ENCODE data around the gene FOXRED1. TPM values are rescaled to one million over a fixed set of nuclear protein-coding genes. Genes with fewer than 3 reads are reported as not detected.
A peak's percentile ranks its signal among the peaks of the same experiment; 100 is the strongest.

The FOXRED1 gene
- total RNA-seq, 1 donor from 2014 or later: 16.3 TPM

GRCh38 chr11:126256216-126256615, 12.7 kb upstream of the FOXRED1 start:
- H3K36me3 ChIP-seq (ENCODE audit: insufficient read depth, low read length): peaks cover 28% of the 10 kb centered on the region
- Mint-ChIP-seq H3K9me3 (ENCODE audit: unreplicated experiment) (no peaks in the 10 kb centered on the region), H3K27me3 (ENCODE audit: low read depth, unreplicated experiment) (no peaks in the 10 kb centered on the region), H3K4me3 (ENCODE audit: unreplicated experiment) (no peak overlapping the region), H3K27ac (ENCODE audit: unreplicated experiment) (no peak overlapping the region), H3K4me1 (ENCODE audit: low read depth, unreplicated experiment) (peaks cover 8% of the 10 kb centered on the region), H3K36me3 (ENCODE audit: low read depth, unreplicated experiment) (peaks cover 17% of the 10 kb centered on the region)
- H3K9ac ChIP-seq (ENCODE audit: low read length): no peak overlapping the region
- no peaks in the 10 kb centered on the region for H3K79me2 ChIP-seq (ENCODE audit: insufficient read depth, low read length)
- H3K27me3 ChIP-seq (ENCODE audit: insufficient read depth, low read length): no peaks in the 10 kb centered on the region
- H3K9me3 ChIP-seq (ENCODE audit: insufficient read depth, low read depth, low read length): no peaks in the 10 kb centered on the region
- no peak overlapping the region for H3K27ac ChIP-seq (ENCODE audit: low read depth, low read length)
- H3K4me3 ChIP-seq (ENCODE audit: insufficient read depth, low read depth, low read length): no peak overlapping the region
- H3K4me2 ChIP-seq (ENCODE audit: low read length): no peak overlapping the region
- DNase-seq (ENCODE audit: low read depth) (no peak), FAIRE-seq (no peak)
- H2AFZ ChIP-seq (ENCODE audit: low read depth, low read length): no peak overlapping the region
- peaks cover 8% of the 10 kb centered on the region for H3K4me1 ChIP-seq (ENCODE audit: insufficient read depth, low read length)
- H4K20me1 ChIP-seq (ENCODE audit: insufficient read depth, low read length): peaks cover 42% of the 10 kb centered on the region
- TF ChIP-seq EZH2 (IDR thresholded peaks at IDR 0.05; ENCODE audit: insufficient read depth, low read length): no peak
- TF ChIP-seq, protein P1, sequence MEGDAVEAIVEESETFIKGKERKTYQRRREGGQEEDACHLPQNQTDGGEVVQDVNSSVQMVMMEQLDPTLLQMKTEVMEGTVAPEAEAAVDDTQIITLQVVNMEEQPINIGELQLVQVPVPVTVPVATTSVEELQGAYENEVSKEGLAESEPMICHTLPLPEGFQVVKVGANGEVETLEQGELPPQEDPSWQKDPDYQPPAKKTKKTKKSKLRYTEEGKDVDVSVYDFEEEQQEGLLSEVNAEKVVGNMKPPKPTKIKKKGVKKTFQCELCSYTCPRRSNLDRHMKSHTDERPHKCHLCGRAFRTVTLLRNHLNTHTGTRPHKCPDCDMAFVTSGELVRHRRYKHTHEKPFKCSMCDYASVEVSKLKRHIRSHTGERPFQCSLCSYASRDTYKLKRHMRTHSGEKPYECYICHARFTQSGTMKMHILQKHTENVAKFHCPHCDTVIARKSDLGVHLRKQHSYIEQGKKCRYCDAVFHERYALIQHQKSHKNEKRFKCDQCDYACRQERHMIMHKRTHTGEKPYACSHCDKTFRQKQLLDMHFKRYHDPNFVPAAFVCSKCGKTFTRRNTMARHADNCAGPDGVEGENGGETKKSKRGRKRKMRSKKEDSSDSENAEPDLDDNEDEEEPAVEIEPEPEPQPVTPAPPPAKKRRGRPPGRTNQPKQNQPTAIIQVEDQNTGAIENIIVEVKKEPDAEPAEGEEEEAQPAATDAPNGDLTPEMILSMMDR (IDR thresholded peaks at IDR 0.05; ENCODE audit: insufficient read depth, low read depth, low read length): no peak

GRCh38 chr11:126257144-126257543, 11.8 kb upstream of the FOXRED1 start:
- Mint-ChIP-seq H3K4me3 (ENCODE audit: unreplicated experiment) (no peak overlapping the region), H3K36me3 (ENCODE audit: low read depth, unreplicated experiment) (peaks cover 17% of the 10 kb centered on the region), H3K27me3 (ENCODE audit: low read depth, unreplicated experiment) (no peaks in the 10 kb centered on the region), H3K4me1 (ENCODE audit: low read depth, unreplicated experiment) (peaks cover 8% of the 10 kb centered on the region), H3K27ac (ENCODE audit: unreplicated experiment) (no peak overlapping the region), H3K9me3 (ENCODE audit: unreplicated experiment) (no peaks in the 10 kb centered on the region)
- no peak overlapping the region for H3K4me2 ChIP-seq (ENCODE audit: low read length)
- H3K36me3 ChIP-seq (ENCODE audit: insufficient read depth, low read length): peaks cover 30% of the 10 kb centered on the region
- H2AFZ ChIP-seq (ENCODE audit: low read depth, low read length): no peak overlapping the region
- H3K9ac ChIP-seq (ENCODE audit: low read length): no peak overlapping the region
- no peak overlapping the region for H3K4me3 ChIP-seq (ENCODE audit: insufficient read depth, low read depth, low read length)
- H3K27ac ChIP-seq (ENCODE audit: low read depth, low read length): no peak overlapping the region
- H3K27me3 ChIP-seq (ENCODE audit: insufficient read depth, low read length): no peaks in the 10 kb centered on the region
- TF ChIP-seq, protein P1 (IDR thresholded peaks at IDR 0.05; ENCODE audit: insufficient read depth, low read depth, low read length): no peak
- TF ChIP-seq EZH2 (IDR thresholded peaks at IDR 0.05; ENCODE audit: insufficient read depth, low read length): no peak
- DNase-seq (ENCODE audit: low read depth): no peak
- no peaks in the 10 kb centered on the region for H3K79me2 ChIP-seq (ENCODE audit: insufficient read depth, low read length)
- FAIRE-seq: no peak
- H4K20me1 ChIP-seq (ENCODE audit: insufficient read depth, low read length): peaks cover 45% of the 10 kb centered on the region
- peaks cover 8% of the 10 kb centered on the region for H3K4me1 ChIP-seq (ENCODE audit: insufficient read depth, low read length)
- no peaks in the 10 kb centered on the region for H3K9me3 ChIP-seq (ENCODE audit: insufficient read depth, low read depth, low read length)

- Mint-ChIP-seq H3K4me3 (ENCODE audit: unreplicated experiment) (no peak overlapping the region), H3K27me3 (ENCODE audit: low read depth, unreplicated experiment) (no peaks in the 10 kb centered on the region), H3K27ac (ENCODE audit: unreplicated experiment) (no peak overlapping the region), H3K36me3 (ENCODE audit: low read depth, unreplicated experiment) (peaks cover 17% of the 10 kb centered on the region), H3K4me1 (ENCODE audit: low read depth, unreplicated experiment) (peaks cover 8% of the 10 kb centered on the region), H3K9me3 (ENCODE audit: unreplicated experiment) (no peaks in the 10 kb centered on the region)
- H3K9ac ChIP-seq (ENCODE audit: low read length): no peak overlapping the region
- peak; percentile 70 for DNase-seq (ENCODE audit: low read depth)
- FAIRE-seq: no peak
- no peak overlapping the region for H3K27ac ChIP-seq (ENCODE audit: low read depth, low read length)
- H3K4me2 ChIP-seq (ENCODE audit: low read length): peak overlapping the region; percentile 16
- no peak for TF ChIP-seq EZH2 (IDR thresholded peaks at IDR 0.05; ENCODE audit: insufficient read depth, low read length)
- TF ChIP-seq, protein P1 (IDR thresholded peaks at IDR 0.05; ENCODE audit: insufficient read depth, low read depth, low read length): no peak
- no peaks in the 10 kb centered on the region for H3K79me2 ChIP-seq (ENCODE audit: insufficient read depth, low read length)
- peaks cover 48% of the 10 kb centered on the region for H4K20me1 ChIP-seq (ENCODE audit: insufficient read depth, low read length)
- peaks cover 34% of the 10 kb centered on the region for H3K36me3 ChIP-seq (ENCODE audit: insufficient read depth, low read length)
- no peaks in the 10 kb centered on the region for H3K9me3 ChIP-seq (ENCODE audit: insufficient read depth, low read depth, low read length)
- peaks cover 8% of the 10 kb centered on the region for H3K4me1 ChIP-seq (ENCODE audit: insufficient read depth, low read length)
- no peaks in the 10 kb centered on the region for H3K27me3 ChIP-seq (ENCODE audit: insufficient read depth, low read length)
- no peak overlapping the region for H3K4me3 ChIP-seq (ENCODE audit: insufficient read depth, low read depth, low read length)
- H2AFZ ChIP-seq (ENCODE audit: low read depth, low read length): no peak overlapping the region
These were observed 11.2 kb upstream of the FOXRED1 start for GRCh38 chr11:126257764-126258163.

Data from astrocyte (in vitro differentiated cells and primary cell).